HEK293T (cell line): ENCODE results near the gene ATP8A2.

Source experiments
- ARNT ChIP-seq: fragments of 450-650 bp; IDR thresholded peaks from 2 replicates; pipeline ENCODE4 v1.6.1; 2017; ENCODE audit warnings: mild to moderate bottlenecking
- CTBP1 ChIP-seq: fragments of 450-650 bp; IDR thresholded peaks from 2 replicates; pipeline ENCODE4 v1.6.1; 2016; ENCODE audit warnings: borderline replicate concordance
- ELF4 ChIP-seq: fragments of 450-650 bp; IDR thresholded peaks from 2 replicates; pipeline ENCODE4 v1.6.1; 2017; ENCODE audit warnings: antibody characterized with exemption
- FOXK2 ChIP-seq: fragments of 450-650 bp; IDR thresholded peaks from 2 replicates; pipeline ENCODE4 v1.6.1; 2016; ENCODE audit warnings: mild to moderate bottlenecking
- HDGF ChIP-seq: fragments of 450-650 bp; IDR thresholded peaks from 2 replicates; pipeline ENCODE4 v1.6.1; 2017; ENCODE audit warnings: antibody characterized with exemption, borderline replicate concordance
- LEF1 ChIP-seq: fragments of 450-650 bp; IDR thresholded peaks from 2 replicates; pipeline ENCODE4 v1.6.1; 2017; ENCODE audit warnings: mild to moderate bottlenecking, borderline replicate concordance
- NFRKB ChIP-seq: fragments of 450-650 bp; IDR thresholded peaks from 2 replicates; pipeline ENCODE4 v1.6.1; 2016; ENCODE audit warnings: mild to moderate bottlenecking, moderate library complexity
- PKNOX1 ChIP-seq: fragments of 450-650 bp; IDR thresholded peaks from 2 replicates; pipeline ENCODE4 v1.6.1; 2016
- SP1 ChIP-seq: fragments of 450-650 bp; IDR thresholded peaks from 2 replicates; pipeline ENCODE4 v1.6.1; 2017
- SUZ12 ChIP-seq: fragments of 450-650 bp; IDR thresholded peaks from 2 replicates; pipeline ENCODE4 v1.6.1; 2016; ENCODE audit warnings: mild to moderate bottlenecking
- TARDBP ChIP-seq: fragments of 450-650 bp; IDR thresholded peaks from 2 replicates; pipeline ENCODE4 v1.6.1; 2016

GRCh38 chr13:26074706-26075105 is 702.9 kb downstream of the ATP8A2 start:
- TF ChIP-seq HDGF = no peak
- TF ChIP-seq NFRKB = no peak
- TF ChIP-seq SUZ12 = no peak
- TF ChIP-seq ELF4 = no peak
- no peak for TF ChIP-seq PKNOX1
- TF ChIP-seq TARDBP = no peak
- TF ChIP-seq SP1 = no peak
- TF ChIP-seq LEF1 = no peak
- TF ChIP-seq FOXK2 = no peak
- TF ChIP-seq CTBP1 = no peak
- TF ChIP-seq ARNT = no peak
